Ammon's horn (tissue), 1 donor: Measurements from ENCODE around the gene PRODH2.

Experiments
- DNase-seq: peaks from one replicate; pipeline ENCODE4 v3.0.0-alpha.2; 2016; ENCODE audit warnings: low spot score

The PRODH2 gene

GRCh38 chr19:35756377-35757230 lies 56.0 kb downstream of the PRODH2 start, which contains the start of gene HSPB6:
TSS of gene HSPB6 (minus strand) at chr19:35757029. CDS start at chr19:35757008, 21 bp downstream.
- DNase-seq, result no peak

DNA sequence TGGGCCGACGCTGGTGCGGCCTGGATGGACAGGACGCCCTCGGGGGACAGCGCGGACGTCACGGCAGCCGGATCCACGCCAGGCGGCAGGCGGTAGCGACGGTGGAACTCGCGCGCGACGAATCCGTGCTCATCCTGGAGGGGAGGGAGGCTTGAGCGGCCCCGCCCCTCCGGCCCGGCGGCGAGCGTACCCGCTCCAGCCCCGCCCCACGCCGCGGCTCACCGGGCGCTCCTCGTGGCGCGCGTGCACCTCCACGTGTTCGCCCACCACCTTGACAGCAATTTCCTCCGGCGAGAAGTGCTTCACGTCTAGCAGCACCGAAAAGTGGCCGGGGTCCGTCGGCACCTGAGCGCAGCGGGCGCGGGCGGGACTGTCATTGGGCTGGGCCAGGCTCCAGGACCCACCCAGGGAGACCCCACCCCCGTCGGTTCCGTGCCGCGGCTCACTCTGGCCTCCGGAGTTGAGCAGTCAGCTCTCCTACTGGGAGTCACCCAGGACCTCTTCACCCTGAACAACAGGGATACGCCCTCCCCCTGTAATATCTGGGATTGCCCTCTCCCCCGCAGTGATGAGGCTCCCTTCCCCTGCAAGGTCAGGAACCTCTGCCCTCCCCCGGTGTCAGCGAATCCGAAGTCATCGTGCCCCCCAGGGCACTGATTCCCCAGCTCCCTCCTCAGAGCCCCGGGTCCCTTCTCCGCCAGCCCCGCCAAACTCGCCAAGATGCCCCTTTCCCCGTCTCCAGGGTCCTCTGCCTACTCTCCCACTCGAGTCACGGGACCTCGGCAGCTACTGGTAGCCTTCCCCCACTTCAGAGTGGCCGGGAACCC lies 56.9 kb downstream of the PRODH2 start:
- DNase-seq, result no peak

DNA sequence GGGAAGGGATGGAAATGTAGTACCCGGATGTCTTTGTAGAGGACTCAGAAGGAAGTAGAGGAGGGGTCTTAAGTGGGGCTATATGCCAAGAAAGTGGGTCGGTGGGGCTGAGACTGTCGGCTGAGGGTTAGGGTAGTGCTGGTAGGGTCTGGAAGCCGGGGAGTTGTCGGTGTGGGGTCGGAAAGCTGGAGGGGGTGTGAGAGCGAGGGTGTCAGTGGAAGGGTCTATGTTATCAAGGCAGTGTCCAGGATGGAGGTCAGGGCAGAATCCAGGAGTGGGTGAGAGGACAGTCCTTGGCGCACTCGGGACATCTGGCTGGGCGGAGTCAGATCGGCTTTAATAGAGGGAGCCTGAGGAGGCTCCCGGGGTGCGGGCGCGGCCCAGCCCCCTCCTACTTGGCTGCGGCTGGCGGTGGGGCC lies 57.5 kb downstream of the PRODH2 start:
- no peak for DNase-seq

- DNase-seq, result no peak
These were observed 58.1 kb downstream of the PRODH2 start for GRCh38 chr19:35754370-35755130.

GRCh38 chr19:35753634-35754369 lies 58.8 kb downstream of the PRODH2 start:
- DNase-seq, result no peak

DNA sequence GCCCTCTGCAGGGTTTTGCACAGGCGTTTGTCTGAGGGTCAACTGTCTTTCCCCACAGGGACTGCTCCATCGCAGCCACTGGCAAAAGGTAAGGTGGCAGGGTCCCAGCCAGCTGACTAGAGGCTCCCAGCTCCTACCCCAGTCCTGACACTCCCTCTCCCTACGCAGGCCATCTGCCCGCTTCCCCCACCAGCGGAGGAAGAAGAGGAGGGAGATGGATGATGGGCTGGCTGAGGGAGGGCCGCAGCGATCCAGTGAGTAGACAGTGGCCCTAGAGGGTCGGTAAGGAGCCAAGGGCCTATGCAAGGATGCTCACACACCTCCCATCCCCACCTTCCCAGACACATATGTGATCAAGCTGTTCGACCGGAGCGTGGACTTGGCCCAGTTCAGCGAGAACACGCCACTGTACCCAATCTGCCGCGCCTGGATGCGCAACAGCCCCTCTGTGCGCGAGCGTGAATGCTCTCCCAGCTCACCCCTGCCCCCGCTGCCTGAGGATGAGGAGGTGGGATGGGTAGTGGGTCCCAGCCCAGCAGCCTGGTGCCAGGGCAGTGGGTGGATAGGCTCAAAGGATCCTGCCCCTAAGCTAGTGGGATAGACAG lies 59.8 kb downstream of the PRODH2 start:
- no peak for DNase-seq

- DNase-seq, result no peak
These were observed 60.6 kb downstream of the PRODH2 start for GRCh38 chr19:35751839-35752745.

DNA sequence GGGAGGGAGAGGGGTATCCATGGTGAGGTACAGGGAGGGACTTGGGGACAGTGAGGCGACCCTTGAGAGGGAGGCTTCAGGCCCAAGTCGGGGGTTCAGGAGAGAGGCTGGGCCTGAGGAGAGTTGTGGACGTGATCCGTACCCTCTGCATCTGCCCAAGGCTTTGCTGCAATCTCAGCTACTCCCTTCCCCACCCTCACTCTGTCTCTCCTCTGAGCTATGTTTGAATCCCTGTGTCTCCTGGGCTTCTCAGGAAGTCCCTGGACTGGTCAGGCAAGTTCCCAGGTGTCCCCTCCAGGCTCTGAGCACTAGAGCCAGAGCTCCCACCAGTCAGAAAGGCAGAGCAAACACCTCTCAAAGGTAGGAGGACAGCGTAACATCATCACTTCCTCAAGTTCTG lies 62.5 kb downstream of the PRODH2 start:
- no peak for DNase-seq
